RKO (cell line): Measurements from ENCODE around the gene SPACA6.
A peak's percentile ranks its signal among the peaks of the same experiment; 100 is the strongest.
"Not testable (repeated sequence)": the region's sequence is repeated elsewhere in the genome, so short reads cannot be mapped to it uniquely, and the experiment has no call there.

Source experiments
- DNase-seq: peaks from one replicate; pipeline ENCODE4 v3.0.0-alpha.2; 2016; ENCODE audit warnings: low spot score

The SPACA6 gene

GRCh38 chr19:51735759-51736449 is 42.8 kb downstream of the SPACA6 start:
- DNase-seq = no peak

- no peak for DNase-seq
Observed at GRCh38 chr19:51737389-51737788, 44.3 kb downstream of the SPACA6 start.

- no peak for DNase-seq
Observed at GRCh38 chr19:51737924-51738323, 44.8 kb downstream of the SPACA6 start.

GRCh38 chr19:51738523-51738922 is 45.4 kb downstream of the SPACA6 start:
- not testable (repeated sequence) for DNase-seq

GRCh38 chr19:51739466-51740213 is 46.5 kb downstream of the SPACA6 start:
- no peak for DNase-seq

- DNase-seq = no peak
Observed at GRCh38 chr19:51740356-51740755, 47.2 kb downstream of the SPACA6 start.

- DNase-seq = peak; percentile 3
Observed at GRCh38 chr19:51742789-51743188, 49.7 kb downstream of the SPACA6 start.

- no peak for DNase-seq
Observed at GRCh38 chr19:51743405-51743804, 50.3 kb downstream of the SPACA6 start.

GRCh38 chr19:51746731-51747130 is 53.6 kb downstream of the SPACA6 start:
- no peak for DNase-seq

GRCh38 chr19:51749979-51750378 is 56.8 kb downstream of the SPACA6 start:
- peak; percentile 19 for DNase-seq

GRCh38 chr19:51750400-51751094 is 57.4 kb downstream of the SPACA6 start:
- DNase-seq = no peak

GRCh38 chr19:51751655-51752054 is 58.5 kb downstream of the SPACA6 start, which contains the start of gene FPR1:
TSS of gene FPR1 (minus strand) at chr19:51751878. CDS start at chr19:51746994, 4,884 bp downstream.
- no peak for DNase-seq

- DNase-seq = no peak
Observed at GRCh38 chr19:51754109-51754508, 61.0 kb downstream of the SPACA6 start.

- DNase-seq = no peak
Observed at GRCh38 chr19:51754770-51755169, 61.6 kb downstream of the SPACA6 start.
